C4-2B (cell line): ENCODE measurements around the gene MEIS2.

Experiments used
- CTCF ChIP-seq: fragments of 450-650 bp; conservative IDR thresholded peaks from 2 replicates; pipeline ENCODE4 v1.5.1; 2017; ENCODE audit warnings: mild to moderate bottlenecking
- ZFX ChIP-seq: fragments of 450-650 bp; IDR thresholded peaks from 2 replicates; pipeline ENCODE4 v1.6.1; 2017

DNA sequence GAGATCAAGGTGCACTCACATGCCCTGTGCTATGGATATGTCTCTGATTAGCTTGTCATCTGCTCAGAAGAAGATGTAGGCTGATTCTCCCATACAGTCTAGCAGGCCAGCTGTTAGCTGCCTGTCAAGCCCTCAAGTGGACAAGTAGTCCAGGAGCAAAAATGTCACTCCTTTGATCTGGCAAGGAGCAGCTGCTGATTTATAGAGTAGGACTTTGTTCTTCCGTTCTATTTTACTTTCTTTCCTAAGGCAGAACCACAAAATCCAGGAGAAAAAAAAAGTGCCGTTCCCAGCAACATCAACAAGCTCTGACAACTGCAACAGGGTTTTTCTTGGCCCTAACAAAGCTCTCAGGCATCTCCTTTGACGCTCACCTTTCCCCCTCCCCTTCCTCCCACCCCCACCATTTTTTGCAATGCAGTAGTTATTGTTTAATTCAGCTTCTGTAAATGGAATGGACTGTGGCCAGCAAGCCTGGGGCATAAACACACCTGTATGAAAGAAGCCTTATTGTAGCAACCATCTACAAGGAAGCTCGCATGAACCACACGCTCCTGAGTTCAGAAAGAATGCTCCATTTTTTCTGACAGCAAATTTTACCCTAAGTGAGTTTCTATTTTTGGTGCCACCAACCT lies 196.3 kb downstream of the MEIS2 start:
- TF ChIP-seq CTCF (no peak), ZFX (no peak)
